ENCODE measurements around the gene UBE3C. TPM values are rescaled to one million over a fixed set of nuclear protein-coding genes. Genes with fewer than 3 reads are reported as not detected.
A peak's percentile ranks its signal among the peaks of the same experiment; 100 is the strongest.

UBE3C gene
- total and polyA plus RNA-seq, 9 of the 15 experiments (the other 6 are each of a cell fraction or from before 2014, with no cell fraction given) = 9.6 to 91.7 (median 75.4) TPM

DNA sequence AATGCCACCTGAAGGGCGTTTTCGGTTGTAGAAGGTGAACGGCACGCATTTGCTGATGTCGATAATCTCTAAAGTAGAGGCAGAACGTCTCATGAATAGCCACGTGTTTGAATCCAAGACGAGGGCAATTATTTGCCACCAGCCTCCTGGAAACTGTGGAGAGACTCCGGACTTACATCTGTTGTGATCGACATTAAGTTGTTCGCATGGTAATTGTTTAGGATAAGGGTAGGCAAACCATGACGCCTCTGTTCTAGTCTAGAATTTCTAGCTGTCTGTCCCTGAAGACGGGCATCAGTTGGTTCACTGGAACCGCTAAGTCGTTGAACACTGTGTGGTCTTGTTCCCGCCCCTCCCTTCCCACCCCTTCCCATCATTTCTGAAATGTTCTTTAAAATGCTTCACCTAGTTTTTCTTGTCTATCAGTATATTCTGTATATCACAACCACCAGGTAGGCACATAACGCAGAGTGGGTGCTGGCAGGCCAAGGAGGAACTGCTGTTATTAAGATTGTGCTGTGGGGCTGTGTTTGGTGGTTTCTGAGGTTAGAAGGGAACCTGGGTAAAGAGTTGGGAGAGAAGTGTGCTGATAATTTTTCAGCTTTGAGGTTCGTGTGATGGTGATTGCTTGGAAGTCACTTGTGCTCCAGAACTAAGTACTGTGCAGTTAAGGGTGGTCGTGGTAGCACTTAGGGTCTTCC lies 1.2 kb downstream of the UBE3C start (continued):
- no peak for TF ChIP-seq TOE1 (IDR thresholded peaks at IDR 0.05; ENCODE audit: borderline replicate concordance)
- TF ChIP-seq TOE1 (CRISPR knock-in tag; IDR thresholded peaks at IDR 0.05; ENCODE audit: borderline replicate concordance, low read depth) = no peak
- no peak for TF ChIP-seq JUN (IDR thresholded peaks at IDR 0.05; ENCODE audit: borderline replicate concordance, low read depth, low read length)
- 0 out of 2 replicates have a peak, but pooled peaks have one; percentile 7 for TF ChIP-seq JUN (CRISPR knock-in tag; IDR thresholded peaks at IDR 0.05; ENCODE audit: borderline replicate concordance)
- TF ChIP-seq ZNF354B (CRISPR knock-in tag; IDR thresholded peaks at IDR 0.05) = no peak
- TF ChIP-seq ZNF766 (CRISPR knock-in tag; conservative IDR thresholded peaks at IDR 0.05) = no peak
- no peak for TF ChIP-seq PRPF4 (IDR thresholded peaks at IDR 0.05; ENCODE audit: insufficient read depth, low read depth, low read length, poor library complexity, severe bottlenecking)
- TF ChIP-seq, protein P1, sequence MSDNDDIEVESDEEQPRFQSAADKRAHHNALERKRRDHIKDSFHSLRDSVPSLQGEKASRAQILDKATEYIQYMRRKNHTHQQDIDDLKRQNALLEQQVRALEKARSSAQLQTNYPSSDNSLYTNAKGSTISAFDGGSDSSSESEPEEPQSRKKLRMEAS (CRISPR knock-in tag; IDR thresholded peaks at IDR 0.05) = peak; percentile 56
- TF ChIP-seq POLR2B (IDR thresholded peaks at IDR 0.05; ENCODE audit: low read depth, partially characterized antibody) = no peak
- TF ChIP-seq, protein P2, sequence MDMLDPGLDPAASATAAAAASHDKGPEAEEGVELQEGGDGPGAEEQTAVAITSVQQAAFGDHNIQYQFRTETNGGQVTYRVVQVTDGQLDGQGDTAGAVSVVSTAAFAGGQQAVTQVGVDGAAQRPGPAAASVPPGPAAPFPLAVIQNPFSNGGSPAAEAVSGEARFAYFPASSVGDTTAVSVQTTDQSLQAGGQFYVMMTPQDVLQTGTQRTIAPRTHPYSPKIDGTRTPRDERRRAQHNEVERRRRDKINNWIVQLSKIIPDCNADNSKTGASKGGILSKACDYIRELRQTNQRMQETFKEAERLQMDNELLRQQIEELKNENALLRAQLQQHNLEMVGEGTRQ (CRISPR knock-in tag; IDR thresholded peaks at IDR 0.05) = no peak
- no peak for TF ChIP-seq MECOM (CRISPR knock-in tag; IDR thresholded peaks at IDR 0.05)
- TF ChIP-seq TEAD4 (IDR thresholded peaks at IDR 0.05; ENCODE audit: low read length) = 0 out of 2 replicates have a peak, but pooled peaks have one; percentile 32
- no peak for TF ChIP-seq TEAD4 (CRISPR knock-in tag; IDR thresholded peaks at IDR 0.05; ENCODE audit: borderline replicate concordance)
- no peak for TF ChIP-seq MTA2 (IDR thresholded peaks at IDR 0.05; ENCODE audit: low read depth)
- no peak for TF ChIP-seq PTBP1 (IDR thresholded peaks at IDR 0.05; ENCODE audit: low read depth, low read length)
- TF ChIP-seq ZNF780A (CRISPR knock-in tag; IDR thresholded peaks at IDR 0.05) = no peak
- no peak for TF ChIP-seq JUNB (CRISPR knock-in tag; conservative IDR thresholded peaks at IDR 0.05)
- TF ChIP-seq CBX3 (IDR thresholded peaks at IDR 0.05; ENCODE audit: borderline replicate concordance in 1 of 2, low read length in 2 of 2) = peak in 1 of 2 experiments; percentile 13; a peak in 1 of 3 replicates
- TF ChIP-seq KLF13 (tag; IDR thresholded peaks at IDR 0.05; ENCODE audit: borderline replicate concordance, low read depth) = no peak
- no peak for TF ChIP-seq EZH2 (IDR thresholded peaks at IDR 0.05; ENCODE audit: borderline replicate concordance, low read depth, low read length)
- no peak for TF ChIP-seq SMAD1 (IDR thresholded peaks at IDR 0.05; ENCODE audit: low read depth, low read length, partially characterized antibody)
- TF ChIP-seq, protein P3, sequence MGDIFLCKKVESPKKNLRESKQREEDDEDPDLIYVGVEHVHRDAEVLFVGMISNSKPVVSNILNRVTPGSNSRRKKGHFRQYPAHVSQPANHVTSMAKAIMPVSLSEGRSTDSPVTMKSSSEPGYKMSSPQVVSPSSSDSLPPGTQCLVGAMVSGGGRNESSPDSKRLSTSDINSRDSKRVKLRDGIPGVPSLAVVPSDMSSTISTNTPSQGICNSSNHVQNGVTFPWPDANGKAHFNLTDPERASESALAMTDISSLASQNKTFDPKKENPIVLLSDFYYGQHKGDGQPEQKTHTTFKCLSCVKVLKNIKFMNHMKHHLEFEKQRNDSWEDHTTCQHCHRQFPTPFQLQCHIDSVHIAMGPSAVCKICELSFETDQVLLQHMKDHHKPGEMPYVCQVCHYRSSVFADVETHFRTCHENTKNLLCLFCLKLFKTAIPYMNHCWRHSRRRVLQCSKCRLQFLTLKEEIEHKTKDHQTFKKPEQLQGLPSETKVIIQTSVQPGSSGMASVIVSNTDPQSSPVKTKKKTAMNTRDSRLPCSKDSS (IDR thresholded peaks at IDR 0.05; ENCODE audit: low read depth, partially characterized antibody) = no peak
- TF ChIP-seq IRF2 (CRISPR knock-in tag; IDR thresholded peaks at IDR 0.05) = no peak
- no peak for TF ChIP-seq ARID1B (IDR thresholded peaks at IDR 0.05)
- no peak for TF ChIP-seq MIER1 (IDR thresholded peaks at IDR 0.05; ENCODE audit: low read depth)

Data from K562 (cell line).